ELF-1 (cell line): ENCODE data around the gene ZNF668.
"Not testable (repeated sequence)": the region's sequence is repeated elsewhere in the genome, so short reads cannot be mapped to it uniquely, and the experiment has no call there.

Source experiments
- DNase-seq: peaks from one replicate; pipeline ENCODE4 v3.0.0-alpha.2; 2016; ENCODE audit warnings: low read depth, low spot score

The ZNF668 gene

DNA sequence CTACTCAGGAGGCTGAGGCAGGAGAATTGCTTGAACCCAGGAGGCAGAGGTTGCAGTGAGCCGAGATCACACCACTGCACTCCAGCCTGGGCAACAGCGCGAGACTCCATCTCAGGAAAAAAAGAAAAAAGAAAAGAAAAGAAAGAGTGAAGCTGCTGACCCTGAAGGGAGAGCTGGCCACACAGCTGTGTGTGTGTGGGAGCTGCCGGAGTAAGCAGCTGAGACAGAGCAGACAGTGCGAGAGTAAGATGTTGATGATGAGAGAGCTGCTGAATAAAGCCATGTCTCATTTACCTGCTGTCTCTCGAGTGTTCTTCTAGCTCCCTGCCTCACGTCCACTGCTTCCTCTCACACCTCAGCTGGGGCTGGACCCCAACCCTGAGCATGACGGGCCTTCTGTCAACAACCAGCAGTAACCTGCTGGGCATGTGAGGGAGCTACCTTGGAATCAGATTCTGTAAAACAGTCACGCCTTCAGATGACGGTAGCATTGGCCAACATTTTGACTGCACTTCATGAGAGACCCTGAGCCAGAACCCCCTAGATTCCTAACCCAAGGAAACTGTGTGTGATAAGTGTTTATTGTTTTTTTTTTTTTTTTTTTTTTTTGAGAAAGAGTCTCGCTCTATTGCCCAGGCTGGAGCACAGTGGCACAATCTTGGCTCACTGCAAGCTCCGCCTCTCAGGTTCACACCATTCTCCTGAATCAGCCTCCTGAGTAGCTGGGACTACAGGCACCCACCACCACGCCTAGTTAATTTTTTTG is 27.0 kb upstream of the ZNF668 start:
- DNase-seq = not testable (repeated sequence)

DNA sequence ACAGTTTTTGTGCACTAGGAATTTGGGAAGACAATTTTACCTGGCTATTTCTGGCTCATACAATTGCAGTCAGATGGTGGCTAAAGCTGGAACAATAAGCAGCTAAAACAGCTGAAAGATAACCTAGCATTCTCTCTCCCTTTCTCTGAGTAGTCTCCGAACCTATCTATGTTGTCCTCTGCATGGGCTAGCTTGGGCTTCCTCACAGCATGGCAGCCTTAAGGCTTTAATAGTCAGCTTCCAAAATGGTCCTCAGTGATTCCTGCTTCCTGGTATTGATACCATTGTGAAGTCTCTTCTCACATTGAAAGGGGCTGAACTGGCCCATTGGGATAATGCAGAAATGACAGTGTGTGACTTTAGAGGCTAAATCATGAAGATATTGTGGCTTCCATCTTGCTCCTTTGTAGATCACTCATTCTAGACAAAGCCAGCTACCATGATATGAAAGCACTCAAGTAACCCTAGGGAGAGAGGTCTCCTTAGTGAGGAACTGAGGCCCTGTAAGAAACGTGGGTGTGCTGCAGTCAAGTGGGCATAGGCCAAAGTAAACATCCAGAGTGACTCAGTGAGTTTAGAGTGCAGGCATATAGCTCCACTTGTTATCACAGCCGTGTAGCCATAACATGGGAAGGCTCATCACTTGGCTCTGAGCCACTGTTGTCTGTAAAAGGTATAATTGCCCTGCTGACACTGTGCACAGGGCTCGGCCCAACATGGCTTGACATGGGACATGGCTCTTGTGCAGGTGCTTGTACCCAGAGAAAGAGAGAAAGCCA is 26.0 kb upstream of the ZNF668 start:
- DNase-seq = no peak

DNA sequence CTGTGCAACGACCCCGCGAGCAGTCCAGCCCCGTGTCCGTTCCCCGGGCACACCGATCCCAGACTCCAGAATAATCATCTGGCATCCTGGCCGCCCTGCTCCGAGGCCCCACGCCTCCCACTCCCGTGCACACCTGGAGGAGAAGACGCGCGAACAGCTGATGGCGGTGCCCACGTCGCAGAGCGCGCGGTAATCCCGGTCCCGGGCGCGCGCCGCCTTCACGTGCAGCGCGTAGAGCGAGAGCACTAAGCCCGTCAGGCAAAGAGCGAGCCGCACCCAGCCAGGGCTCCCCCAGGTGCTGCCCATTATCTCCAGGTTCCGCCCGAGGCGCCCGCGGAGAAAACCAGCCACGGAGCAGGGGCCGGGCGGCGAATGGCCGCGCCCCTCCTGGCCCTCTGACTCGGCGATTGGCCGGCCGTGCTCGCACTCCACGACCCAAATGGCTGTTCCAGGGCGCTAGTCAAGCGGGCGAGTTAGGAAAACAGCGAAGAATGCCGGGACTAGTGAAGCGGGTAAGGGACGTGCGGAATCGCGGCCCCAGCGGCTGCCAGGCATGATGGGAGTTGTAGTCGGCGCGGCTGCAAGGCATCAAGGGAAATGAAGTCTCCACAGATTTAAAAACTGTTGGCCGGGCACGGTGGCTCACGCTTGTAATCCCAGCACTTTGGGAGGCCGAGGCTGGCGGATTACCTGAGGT is 20.5 kb upstream of the ZNF668 start, which contains the start of gene VKORC1:
Gene VKORC1, minus strand, starts transcription at position 374 of the 697 bp plus-strand sequence. Its CDS starts 68 bp downstream, at position 306.
- peak; percentile 99 for DNase-seq

DNA sequence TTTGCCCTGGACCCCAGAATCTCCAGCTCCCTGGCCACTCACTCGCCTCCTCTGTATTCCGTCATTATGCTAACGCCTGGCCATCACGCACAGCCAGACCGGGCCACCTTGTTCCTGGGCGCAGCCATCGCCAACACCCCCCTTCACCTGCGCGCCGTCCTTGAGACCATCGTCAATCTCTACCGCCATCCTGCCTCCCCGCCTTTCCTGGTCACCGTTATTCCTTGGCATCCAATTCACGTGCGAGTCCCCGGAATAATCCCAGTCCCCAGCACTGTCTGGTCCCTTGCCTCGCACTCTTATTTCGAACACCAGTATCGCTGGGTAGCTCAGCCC is 20.0 kb upstream of the ZNF668 start:
- peak; percentile 49 for DNase-seq

GRCh38 chr16:31093132-31093703 is 19.2 kb upstream of the ZNF668 start:
- DNase-seq = peak; percentile 45

DNA sequence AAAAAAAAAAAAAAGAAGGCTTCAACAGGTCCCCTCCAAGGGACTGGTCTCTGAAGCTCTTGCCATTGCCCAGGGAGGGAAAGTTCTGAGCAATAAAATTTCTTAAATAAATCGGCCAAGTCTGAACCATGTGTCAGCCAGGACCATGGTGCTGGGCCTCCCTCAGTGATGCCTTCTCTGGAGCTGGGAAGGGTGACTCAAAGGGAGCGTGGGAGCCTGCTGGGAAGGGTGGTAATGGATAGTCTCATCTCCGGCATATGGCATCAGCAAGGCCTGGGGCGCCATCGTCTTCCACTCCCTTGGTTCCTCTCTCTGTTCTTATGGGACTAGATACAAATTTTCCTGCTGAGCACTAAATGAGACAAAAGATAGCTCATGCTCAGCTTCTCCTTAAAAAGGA is 18.3 kb upstream of the ZNF668 start:
- DNase-seq = no peak

DNA sequence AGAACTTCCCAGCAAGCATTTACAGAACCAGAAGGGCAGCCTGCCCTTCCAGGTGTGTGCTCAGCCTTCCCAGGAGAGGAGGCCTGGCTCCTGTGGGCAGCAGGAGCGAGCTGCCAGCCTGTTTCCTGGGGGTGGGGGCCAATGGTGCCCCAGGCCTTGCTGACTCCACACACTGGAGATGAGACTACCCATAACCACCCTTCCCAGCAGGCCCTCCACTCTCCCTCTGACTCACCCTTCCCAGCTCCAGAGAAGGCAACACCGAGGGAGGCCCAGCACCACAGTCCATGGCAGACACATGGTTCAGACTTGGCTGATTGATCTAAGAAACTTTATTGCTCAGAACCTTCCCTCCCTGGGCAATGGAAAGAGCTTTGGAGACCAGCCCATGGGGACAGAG is 16.5 kb upstream of the ZNF668 start:
- DNase-seq = no peak

GRCh38 chr16:31089199-31089598 is 15.2 kb upstream of the ZNF668 start:
- DNase-seq = no peak

DNA sequence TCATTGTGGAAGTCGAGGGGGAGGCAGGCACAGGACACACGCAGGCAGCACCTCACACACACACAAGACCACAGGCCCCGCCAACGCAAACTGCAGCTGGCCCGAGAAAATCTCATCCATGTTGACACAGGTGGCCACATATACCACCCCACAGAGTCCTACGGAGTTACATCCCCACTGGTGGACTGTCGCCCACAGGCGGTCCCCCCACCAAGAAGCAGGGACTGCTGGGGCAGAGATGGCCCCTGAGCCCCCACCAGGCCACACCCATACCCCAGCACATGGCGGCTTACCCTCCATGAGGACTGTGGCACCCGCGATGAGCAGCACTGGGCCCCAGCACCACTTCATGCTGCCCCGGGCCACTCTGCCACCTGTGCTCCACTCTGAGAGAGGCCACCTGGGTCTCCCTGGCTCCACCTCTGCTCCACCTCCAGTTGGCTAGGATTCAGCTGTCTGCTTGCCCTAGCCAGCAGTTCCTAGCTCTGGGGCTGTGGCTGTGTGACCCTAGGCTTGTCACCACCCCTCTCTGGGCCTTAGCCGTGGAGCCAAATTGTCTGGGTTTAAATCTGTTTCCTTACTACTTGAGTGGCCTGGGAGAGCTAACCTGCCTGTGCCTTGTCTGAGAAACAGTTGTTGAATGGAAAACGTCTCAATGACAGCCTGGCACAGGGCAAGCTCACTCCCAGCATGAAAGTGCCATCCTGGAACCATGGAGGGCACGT is 14.6 kb upstream of the ZNF668 start, which contains the start of gene PRSS53:
Gene PRSS53, minus strand, starts transcription at position 485 of the 725 bp plus-strand sequence. Its CDS starts 134 bp downstream, at position 351.
- DNase-seq = no peak

GRCh38 chr16:31087971-31088370 is 13.9 kb upstream of the ZNF668 start:
- DNase-seq = no peak

GRCh38 chr16:31087481-31087880 is 13.4 kb upstream of the ZNF668 start:
- no peak for DNase-seq

- DNase-seq = no peak
Observed at GRCh38 chr16:31086629-31086906, 12.5 kb upstream of the ZNF668 start.

DNA sequence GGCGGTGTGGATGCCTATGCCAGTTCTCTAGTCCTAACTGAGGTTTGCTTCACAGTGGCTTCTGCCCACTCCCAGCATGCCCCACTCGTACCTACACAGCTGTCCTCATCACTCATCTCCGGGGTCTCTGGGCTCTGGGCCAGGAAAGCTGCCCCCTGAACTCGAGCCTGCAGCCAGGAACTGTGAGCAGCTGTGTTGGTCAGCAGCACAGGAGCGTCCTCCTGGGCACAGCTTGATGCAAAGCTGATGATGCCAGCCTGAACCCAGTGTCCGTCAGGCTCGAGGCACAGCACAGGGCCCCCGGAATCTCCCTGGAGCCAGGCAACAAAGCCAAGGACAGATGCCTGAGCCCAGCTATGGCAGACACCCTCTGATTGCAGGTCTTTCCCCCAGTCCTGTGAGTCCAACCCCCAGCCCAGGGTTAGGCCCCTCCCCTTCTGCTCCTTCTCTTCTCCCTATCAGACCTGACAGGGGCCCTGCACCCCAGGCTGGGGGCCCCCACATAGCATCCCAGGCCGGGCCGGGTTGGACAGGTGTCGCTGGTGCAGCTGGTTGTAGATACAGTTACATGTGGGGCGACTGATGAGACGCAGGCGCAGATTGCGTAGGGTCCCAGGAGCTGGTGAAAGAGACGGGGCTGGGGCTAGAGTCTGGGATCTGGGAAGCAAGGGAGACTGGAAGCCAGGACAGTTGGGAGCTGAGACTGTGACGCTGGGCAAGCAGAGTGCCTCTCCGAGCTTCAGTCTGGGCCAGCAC is 12.0 kb upstream of the ZNF668 start:
- DNase-seq = no peak

DNA sequence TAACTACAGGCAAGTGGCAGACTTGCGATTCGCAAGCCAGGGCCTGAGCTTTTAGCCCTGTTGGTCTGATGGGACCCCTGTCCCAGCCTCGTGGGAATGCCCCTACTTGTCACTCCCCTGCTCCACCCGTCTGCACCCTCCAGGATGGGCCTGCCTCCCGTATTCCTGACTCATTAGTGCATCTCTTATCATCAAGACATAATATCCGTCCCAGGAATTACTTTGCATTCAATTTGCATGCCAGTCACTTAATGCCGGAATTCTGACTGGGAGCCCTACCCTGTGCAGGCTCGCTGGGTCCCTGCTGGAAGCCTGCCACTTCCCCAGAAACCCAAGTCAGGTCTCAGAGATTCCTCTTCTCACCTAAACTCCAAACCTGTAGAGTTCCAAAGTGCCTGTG is 11.4 kb upstream of the ZNF668 start:
- no peak for DNase-seq

DNA sequence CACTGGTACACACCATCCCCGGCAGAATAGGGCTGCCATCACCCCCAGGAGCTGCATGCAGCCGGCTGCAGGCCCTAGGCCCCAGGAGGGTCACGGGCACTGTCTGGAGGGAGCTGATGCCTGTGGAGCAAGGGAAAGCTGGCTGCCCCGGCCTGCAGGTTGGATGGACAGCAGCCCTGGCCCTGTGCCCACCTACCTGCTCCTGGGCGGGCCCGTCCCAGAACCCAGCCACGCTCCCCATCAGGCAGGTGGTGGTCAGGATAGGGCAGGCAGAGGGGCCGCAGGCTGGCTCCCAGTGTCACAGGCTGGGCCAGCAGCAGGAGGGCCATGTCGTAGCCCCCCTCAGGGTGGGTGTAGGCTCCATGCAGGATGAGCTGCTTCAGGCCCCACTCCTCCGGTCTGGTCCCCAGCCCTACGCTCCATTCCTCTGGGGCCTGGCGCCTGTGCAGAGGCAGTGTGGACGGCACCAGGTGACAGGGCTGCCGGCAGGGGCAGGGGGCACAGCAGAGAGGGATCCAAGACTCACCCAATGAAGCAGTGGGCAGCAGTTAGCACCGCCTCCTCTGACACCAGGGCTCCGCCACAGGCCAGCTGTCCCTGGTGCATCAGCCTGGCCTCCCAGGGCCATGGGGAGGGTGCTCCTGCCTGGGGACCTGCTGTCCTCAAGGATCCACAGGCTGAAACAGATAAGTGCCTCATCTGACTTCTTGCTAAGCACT is 10.7 kb upstream of the ZNF668 start:
- DNase-seq = no peak

DNA sequence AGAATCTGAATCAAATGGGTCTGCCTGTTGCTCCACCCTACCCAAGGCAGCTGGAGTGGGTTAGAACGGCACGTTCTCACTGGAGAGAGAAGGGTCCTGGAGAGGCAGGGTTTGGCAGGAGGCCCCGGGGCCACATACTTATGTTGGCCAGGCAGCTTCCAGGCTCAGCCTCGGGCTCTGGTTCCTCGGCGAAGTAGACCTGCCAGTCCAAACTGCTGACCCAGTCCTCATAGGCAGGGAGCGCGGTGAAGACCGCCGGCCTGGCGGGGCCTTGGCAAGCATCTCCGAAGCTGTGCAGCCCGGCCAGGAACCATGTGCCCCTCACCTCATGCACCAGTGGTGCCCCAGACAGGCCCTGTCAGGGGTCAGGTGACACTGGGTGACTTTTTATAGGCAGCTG is 9.9 kb upstream of the ZNF668 start:
- DNase-seq = no peak

- DNase-seq = no peak
Observed at GRCh38 chr16:31083556-31083955, 9.5 kb upstream of the ZNF668 start.

GRCh38 chr16:31083081-31083480 is 9.0 kb upstream of the ZNF668 start:
- DNase-seq = no peak

DNA sequence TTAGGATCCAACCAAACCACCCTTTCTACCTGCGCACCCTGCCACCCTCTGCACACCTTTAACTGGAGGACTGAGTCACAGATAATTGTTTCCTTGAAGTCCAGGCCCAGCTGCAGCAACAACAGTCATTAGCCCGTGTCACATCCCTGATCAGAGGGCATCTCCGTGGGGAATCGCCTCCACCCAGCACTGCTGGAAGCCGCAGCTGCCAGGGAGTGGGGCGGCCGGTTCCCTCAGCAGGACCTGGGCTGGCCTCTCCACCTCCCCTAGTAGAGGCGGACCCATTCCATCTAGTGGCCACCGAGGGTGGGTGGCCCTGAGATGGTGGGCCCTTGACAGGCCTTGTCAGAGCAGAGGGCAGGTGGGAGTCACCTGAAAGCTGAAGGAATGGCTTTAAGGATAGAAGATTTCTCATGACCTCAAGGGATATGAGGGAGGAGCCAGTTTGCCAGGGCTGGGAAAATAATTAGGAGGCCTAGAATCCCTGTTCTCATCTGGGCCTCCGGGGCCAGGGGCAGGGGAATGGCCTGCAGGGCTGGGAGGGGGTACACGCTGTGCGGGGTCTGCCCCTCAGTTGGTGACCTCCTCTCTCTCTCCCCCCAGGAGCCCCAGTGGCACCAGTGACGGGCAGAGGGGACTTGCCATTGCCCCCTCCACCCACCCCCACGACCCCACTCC is 8.5 kb upstream of the ZNF668 start:
- no peak for DNase-seq
